NCI-H1048 (cell line): ENCODE measurements around the gene UBD.

Source experiments
- DNase-seq: peaks from one replicate; lab custom pipeline; 2025; lab: John Stamatoyannopoulos, UW

Gene UBD

GRCh38 chr6:29521006-29521680 lies 38.4 kb downstream of the UBD start:
- DNase-seq = no peak

GRCh38 chr6:29520232-29520631 lies 39.3 kb downstream of the UBD start:
- DNase-seq = no peak

GRCh38 chr6:29519291-29520010 lies 40.1 kb downstream of the UBD start:
- no peak for DNase-seq

- no peak for DNase-seq
These were observed 41.6 kb downstream of the UBD start for GRCh38 chr6:29517728-29518440.

- DNase-seq = no peak
These were observed 42.3 kb downstream of the UBD start for GRCh38 chr6:29517245-29517644.

- DNase-seq = no peak
These were observed 43.4 kb downstream of the UBD start for GRCh38 chr6:29516108-29516507.

GRCh38 chr6:29510746-29511300 lies 48.7 kb downstream of the UBD start:
- DNase-seq = no peak

GRCh38 chr6:29510202-29510601 lies 49.3 kb downstream of the UBD start:
- DNase-seq = no peak

- DNase-seq = no peak
These were observed 49.8 kb downstream of the UBD start for GRCh38 chr6:29509711-29510110.

- DNase-seq = no peak
These were observed 50.3 kb downstream of the UBD start for GRCh38 chr6:29509239-29509638.

GRCh38 chr6:29507319-29507718 lies 52.2 kb downstream of the UBD start:
- DNase-seq = no peak

GRCh38 chr6:29506446-29507067 lies 53.0 kb downstream of the UBD start:
- no peak for DNase-seq

GRCh38 chr6:29505808-29506207 lies 53.7 kb downstream of the UBD start:
- no peak for DNase-seq
